IPS-15b (cell line): Measurements from ENCODE around the gene SNAP91.
"Not testable (repeated sequence)": the region's sequence is repeated elsewhere in the genome, so short reads cannot be mapped to it uniquely, and the experiment has no call there.

Experiments
- H3K27me3 ChIP-seq: one replicate; pipeline ENCODE4 v1.6.1; 2013; ENCODE audit warnings: low read length; ENCODE audit not compliant: control insufficient read depth, insufficient read depth
- H3K36me3 ChIP-seq: one replicate; pipeline ENCODE4 v1.6.1; 2013; ENCODE audit warnings: low read length; ENCODE audit not compliant: control insufficient read depth, insufficient read depth
- H3K4me1 ChIP-seq: one replicate; pipeline ENCODE4 v1.6.1; 2013; ENCODE audit warnings: mild to moderate bottlenecking, low read length; ENCODE audit not compliant: control insufficient read depth, insufficient read depth
- H3K4me3 ChIP-seq: one replicate; pipeline ENCODE4 v1.5.1; 2013; ENCODE audit warnings: low read depth, low read length
- H3K9ac ChIP-seq: one replicate; pipeline ENCODE4 v1.6.1; 2013; ENCODE audit warnings: low read depth, mild to moderate bottlenecking, low read length
- H3K9me3 ChIP-seq: one replicate; pipeline ENCODE4 v1.6.1; 2013; ENCODE audit warnings: mild to moderate bottlenecking, low read length; ENCODE audit not compliant: control insufficient read depth, insufficient read depth

The SNAP91 gene

DNA sequence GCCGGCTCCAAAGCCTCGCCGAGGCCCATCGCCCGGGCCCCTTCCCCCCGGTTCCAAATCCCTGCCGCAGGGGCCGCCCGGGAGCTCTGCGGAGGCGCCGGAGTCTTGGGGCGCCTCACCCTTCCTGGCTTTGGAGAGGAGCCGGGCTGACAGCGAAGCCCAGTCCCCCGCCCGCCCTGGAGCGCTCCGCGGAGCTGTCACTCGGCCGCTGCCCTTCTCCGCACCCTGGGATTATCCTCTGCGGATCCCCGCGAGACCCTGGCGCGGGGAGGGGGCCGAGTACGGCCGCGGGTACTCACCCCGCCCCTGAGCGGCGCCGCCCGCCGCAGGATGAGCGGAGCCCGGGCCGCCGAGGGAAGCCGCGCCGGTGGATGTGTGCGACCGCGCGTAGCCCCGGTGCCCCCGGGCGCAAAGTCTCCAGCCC is 343 bp downstream of the SNAP91 start:
- peaks cover 42% of the 10 kb centered on the region for H3K27me3 ChIP-seq
- H3K9ac ChIP-seq = no peak overlapping the region
- H3K9me3 ChIP-seq = no peaks in the 10 kb centered on the region
- no peaks in the 10 kb centered on the region for H3K4me1 ChIP-seq
- H3K4me3 ChIP-seq = peak overlapping the region; percentile 77
- no peaks in the 10 kb centered on the region for H3K36me3 ChIP-seq

GRCh38 chr6:83707829-83708545 is 914 bp downstream of the SNAP91 start:
- H3K27me3 ChIP-seq = peaks cover 42% of the 10 kb centered on the region
- no peaks in the 10 kb centered on the region for H3K4me1 ChIP-seq
- no peak overlapping the region for H3K9ac ChIP-seq
- peak overlapping the region; percentile 77 for H3K4me3 ChIP-seq
- H3K9me3 ChIP-seq = no peaks in the 10 kb centered on the region
- no peaks in the 10 kb centered on the region for H3K36me3 ChIP-seq

DNA sequence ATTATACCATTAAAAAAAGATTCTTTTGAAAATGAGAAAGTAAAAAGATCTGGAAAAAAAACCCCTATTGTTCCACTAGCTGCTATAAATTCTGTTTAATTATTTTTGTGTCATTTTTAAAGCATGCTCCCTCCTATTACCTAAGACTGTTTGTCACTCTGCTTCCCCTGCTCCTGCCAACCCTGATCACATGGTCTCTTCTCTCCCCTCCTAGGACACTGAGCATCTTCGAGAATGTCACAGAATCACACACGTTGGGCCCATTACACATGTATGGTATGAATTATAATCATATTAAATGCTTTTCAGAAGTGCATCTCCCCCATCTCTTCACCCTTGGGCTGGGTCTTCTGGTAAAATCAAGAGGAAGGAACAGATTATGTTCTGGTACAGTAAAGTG is 6.2 kb downstream of the SNAP91 start:
- no peak overlapping the region for H3K4me3 ChIP-seq
- H3K4me1 ChIP-seq = no peaks in the 10 kb centered on the region
- H3K9ac ChIP-seq = no peak overlapping the region
- peaks cover 18% of the 10 kb centered on the region for H3K27me3 ChIP-seq
- H3K9me3 ChIP-seq = no peaks in the 10 kb centered on the region
- H3K36me3 ChIP-seq = no peaks in the 10 kb centered on the region

- H3K9me3 ChIP-seq = no peaks in the 10 kb centered on the region
- H3K36me3 ChIP-seq = no peaks in the 10 kb centered on the region
- H3K27me3 ChIP-seq = peaks cover 11% of the 10 kb centered on the region
- H3K4me1 ChIP-seq = no peaks in the 10 kb centered on the region
- no peak overlapping the region for H3K9ac ChIP-seq
- no peak overlapping the region for H3K4me3 ChIP-seq
Observed at GRCh38 chr6:83702077-83702476, 6.8 kb downstream of the SNAP91 start.

- Histone ChIP-seq H3K4me3 (no peak overlapping the region), H3K9ac (no peak overlapping the region), H3K4me1 (no peaks in the 10 kb centered on the region), H3K9me3 (no peaks in the 10 kb centered on the region), H3K27me3 (no peaks in the 10 kb centered on the region), H3K36me3 (no peaks in the 10 kb centered on the region)
Observed at GRCh38 chr6:83696674-83697073, 12.2 kb downstream of the SNAP91 start.

GRCh38 chr6:83685481-83685880 is 23.4 kb downstream of the SNAP91 start:
- no peak overlapping the region for H3K9ac ChIP-seq
- H3K4me1 ChIP-seq = no peaks in the 10 kb centered on the region
- H3K9me3 ChIP-seq = no peaks in the 10 kb centered on the region
- no peaks in the 10 kb centered on the region for H3K27me3 ChIP-seq
- H3K4me3 ChIP-seq = no peak overlapping the region
- H3K36me3 ChIP-seq = no peaks in the 10 kb centered on the region

DNA sequence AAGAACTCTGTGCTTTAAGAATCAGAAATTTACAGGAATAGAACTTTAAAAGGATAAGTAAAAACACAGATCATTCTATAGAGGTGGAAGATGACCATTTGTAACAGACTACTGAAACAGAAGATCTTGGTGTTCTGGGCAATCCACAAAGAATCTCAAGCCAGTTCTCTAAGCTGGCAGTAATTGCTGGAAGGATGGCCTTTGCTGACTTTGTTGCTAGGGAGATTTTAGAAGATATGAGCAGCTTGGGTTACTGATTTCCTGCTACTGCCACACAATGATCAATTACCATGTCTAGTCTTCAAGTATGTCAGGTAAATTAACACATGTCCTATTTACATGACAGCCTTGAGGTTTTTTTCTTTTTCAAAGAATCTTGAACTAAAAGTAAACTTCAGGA is 31.1 kb downstream of the SNAP91 start:
- Histone ChIP-seq H3K4me3 (no peak overlapping the region), H3K9me3 (no peaks in the 10 kb centered on the region), H3K9ac (no peak overlapping the region), H3K36me3 (no peaks in the 10 kb centered on the region), H3K27me3 (no peaks in the 10 kb centered on the region), H3K4me1 (no peaks in the 10 kb centered on the region)

DNA sequence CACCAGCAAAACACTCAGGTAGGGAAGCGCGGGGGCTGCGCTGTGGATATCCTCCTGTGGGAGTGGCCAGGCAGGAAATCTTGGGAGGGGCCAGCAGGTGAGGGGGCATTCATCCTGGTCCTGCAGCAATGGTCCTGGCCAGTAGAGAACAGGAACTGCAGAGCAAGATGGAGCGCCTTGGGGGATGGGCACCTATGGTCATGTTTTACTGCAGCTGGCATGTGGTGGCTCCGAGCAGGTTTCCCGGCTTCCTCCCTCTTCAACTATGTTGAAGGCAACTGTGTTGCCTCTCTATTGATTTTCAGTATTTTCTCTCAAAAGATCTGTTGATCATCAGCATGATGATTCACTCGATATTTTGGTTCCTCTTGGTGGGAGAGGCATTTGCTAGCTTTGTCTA is 70.9 kb downstream of the SNAP91 start:
- no peaks in the 10 kb centered on the region for H3K36me3 ChIP-seq

GRCh38 chr6:83636800-83637199 is 72.1 kb downstream of the SNAP91 start:
- Histone ChIP-seq H3K9ac (no peak overlapping the region), H3K4me3 (no peak overlapping the region), H3K27me3 (no peaks in the 10 kb centered on the region), H3K36me3 (no peaks in the 10 kb centered on the region), H3K9me3 (no peaks in the 10 kb centered on the region), H3K4me1 (peaks cover 5% of the 10 kb centered on the region)

More for the DNA sequence above, 70.9 kb downstream of the SNAP91 start:
- no peaks in the 10 kb centered on the region for H3K27me3 ChIP-seq
- H3K9me3 ChIP-seq = no peaks in the 10 kb centered on the region
- H3K4me1 ChIP-seq = peaks cover 5% of the 10 kb centered on the region
- no peak overlapping the region for H3K4me3 ChIP-seq
- H3K9ac ChIP-seq = no peak overlapping the region

- H3K27me3 ChIP-seq = no peaks in the 10 kb centered on the region
- H3K4me3 ChIP-seq = no peak overlapping the region
Observed at GRCh38 chr6:83633609-83634008, 75.3 kb downstream of the SNAP91 start.

DNA sequence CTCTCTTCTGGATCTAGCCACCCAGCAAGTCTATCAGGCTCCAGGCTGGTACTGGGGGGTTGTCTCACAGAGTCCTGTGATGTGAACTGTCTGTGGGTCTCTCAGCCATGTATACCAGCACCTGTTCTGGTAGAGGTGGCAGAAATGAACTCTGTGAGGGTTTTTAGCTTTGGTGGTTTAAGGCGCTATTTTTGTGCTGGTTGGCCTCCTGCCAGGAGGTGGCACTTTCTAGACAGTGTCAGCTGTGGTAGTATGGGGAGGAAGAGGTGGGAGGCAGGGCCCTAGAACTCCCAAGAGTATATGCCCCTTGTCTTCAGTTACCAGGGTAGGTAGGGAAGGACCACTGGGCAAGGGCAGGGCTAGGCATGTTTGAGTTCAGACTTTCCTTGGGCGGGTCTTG is 75.8 kb downstream of the SNAP91 start:
- Histone ChIP-seq H3K4me1 (peaks cover 5% of the 10 kb centered on the region), H3K9ac (no peak overlapping the region), H3K36me3 (no peaks in the 10 kb centered on the region), H3K9me3 (no peaks in the 10 kb centered on the region), H3K4me3 (no peak overlapping the region), H3K27me3 (no peaks in the 10 kb centered on the region)

More at GRCh38 chr6:83633609-83634008, 75.3 kb downstream of the SNAP91 start:
- H3K9ac ChIP-seq = no peak overlapping the region
- H3K4me1 ChIP-seq = peaks cover 5% of the 10 kb centered on the region
- H3K9me3 ChIP-seq = no peaks in the 10 kb centered on the region
- no peaks in the 10 kb centered on the region for H3K36me3 ChIP-seq

DNA sequence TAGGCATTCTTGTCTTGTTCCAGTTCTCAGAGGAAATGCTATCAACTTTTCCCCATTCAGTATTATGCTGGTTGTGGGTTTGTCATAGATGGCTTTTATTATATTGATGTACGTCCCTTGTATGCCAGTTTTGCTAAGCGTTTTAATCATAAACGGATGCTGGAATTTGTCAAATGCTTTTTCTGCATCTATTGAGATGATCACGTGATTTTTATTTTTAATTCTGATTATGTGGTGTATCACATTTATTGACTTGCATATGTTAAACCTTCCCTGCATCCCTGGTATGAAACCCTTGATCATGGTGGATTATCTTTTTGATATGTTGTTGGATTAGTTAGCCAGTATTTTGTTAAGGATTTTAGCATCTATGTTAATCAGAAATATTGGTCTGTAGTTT is 79.0 kb downstream of the SNAP91 start:
- not testable (repeated sequence) for H3K4me3 ChIP-seq, H3K27me3 ChIP-seq, H3K9ac ChIP-seq, H3K4me1 ChIP-seq, H3K9me3 ChIP-seq, H3K36me3 ChIP-seq
